K562 (cell line): ENCODE results near the gene TMPRSS9.

ENCODE experiments used
- CREB1 ChIP-seq, 2 experiments: sonication (generic) in 1 of 2; formaldehyde crosslinking in 1 of 2; IDR thresholded peaks; 2 replicates each; pipeline versions ENCODE4 v1.6.1 to v1.8.0; 2012 to 2022; ENCODE audit warnings: inconsistent platforms in 1 of 2, mild to moderate bottlenecking in 1 of 2, missing genetic modification reagents in 1 of 2, moderate library complexity in 1 of 2
- EP300 ChIP-seq: IDR thresholded peaks from 2 replicates; pipeline ENCODE4 v1.6.1; 2012; ENCODE audit warnings: low read length, improper control_type of control experiment
- EZH2 ChIP-seq: IDR thresholded peaks from 2 replicates; pipeline ENCODE4 v1.6.1; 2012; ENCODE audit warnings: low read depth, mild to moderate bottlenecking, inconsistent platforms, low read length, borderline replicate concordance
- GABPA ChIP-seq: fragments of 200-800 bp; sonication (Bioruptor generic); conservative IDR thresholded peaks from 2 replicates; pipeline ENCODE4 v1.6.1; 2016; ENCODE audit warnings: low read depth, missing genetic modification characterization, missing compliant biosample characterization
- MTA3 ChIP-seq: fragments of 450-650 bp; formaldehyde crosslinking; IDR thresholded peaks from 2 replicates; pipeline ENCODE4 v1.6.1; 2017; ENCODE audit warnings: mild to moderate bottlenecking, borderline replicate concordance
- POLR2A ChIP-seq: fragments of 450-650 bp; conservative IDR thresholded peaks from 2 replicates; pipeline ENCODE4 v1.6.1; 2016
- SETDB1 ChIP-seq: IDR thresholded peaks from one replicate; pipeline ENCODE4 v1.6.1; 2012; ENCODE audit warnings: low read length, control low read depth, inconsistent platforms
- SIN3A ChIP-seq, 2 experiments: fragments of 150-350 bp in 1 of 2; IDR thresholded peaks; 2 replicates each; pipeline ENCODE4 v1.6.1; 2011 to 2016; ENCODE audit warnings: borderline replicate concordance in 2 of 2, low read depth in 2 of 2, low read length in 2 of 2, mild to moderate bottlenecking in 2 of 2, moderate library complexity in 2 of 2; ENCODE audit not compliant: control insufficient read depth in 1 of 2
- ZFP1 ChIP-seq: fragments of 450-650 bp; formaldehyde crosslinking; IDR thresholded peaks from 2 replicates; pipeline ENCODE4 v1.4.0; 2020; ENCODE audit warnings: mild to moderate bottlenecking, mixed read lengths
- TF ChIP-seq, protein P1 (sequence below), 2 experiments: fragments of 450-650 bp; formaldehyde crosslinking in 1 of 2; IDR thresholded peaks; 2 replicates each; pipeline versions ENCODE4 v1.4.0 to v1.6.1; 2014 to 2020; ENCODE audit warnings: mild to moderate bottlenecking in 2 of 2, borderline replicate concordance in 1 of 2, low read depth in 1 of 2
- TF ChIP-seq, protein P2 (sequence below), 3 experiments: IDR thresholded peaks in 2 of 3; conservative IDR thresholded peaks in 1 of 3; 2 replicates each; pipeline ENCODE4 v1.5.1; 2011 to 2012; ENCODE audit warnings: low read length in 3 of 3, mild to moderate bottlenecking in 3 of 3, control low read depth in 2 of 3, improper control_type of control experiment in 1 of 3, inconsistent platforms in 1 of 3, low read depth in 1 of 3, mixed read lengths in 1 of 3, moderate library complexity in 1 of 3; ENCODE audit not compliant: insufficient read depth in 2 of 3

DNA sequence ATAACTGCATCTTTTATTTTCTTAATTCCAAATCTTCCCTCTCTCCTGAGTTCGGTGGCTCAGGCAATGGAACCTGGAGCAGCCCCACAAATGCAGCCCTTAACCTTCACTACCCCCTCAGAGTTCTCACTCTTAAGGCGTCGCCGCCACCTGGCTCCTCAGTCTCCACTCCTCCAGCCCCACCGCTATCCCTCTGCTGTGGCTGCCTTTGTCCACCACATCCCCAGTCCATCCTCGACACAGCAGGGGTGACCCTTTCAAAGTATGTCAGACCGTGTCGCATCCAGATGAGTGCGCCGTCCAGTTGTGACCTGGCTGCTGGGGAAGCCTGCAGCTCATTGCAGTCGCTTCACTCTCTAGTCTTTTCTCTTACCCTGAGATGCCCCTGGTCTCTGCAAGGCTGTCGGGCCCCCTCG lies 30.6 kb upstream of the TMPRSS9 start:
- TF ChIP-seq, protein P1, sequence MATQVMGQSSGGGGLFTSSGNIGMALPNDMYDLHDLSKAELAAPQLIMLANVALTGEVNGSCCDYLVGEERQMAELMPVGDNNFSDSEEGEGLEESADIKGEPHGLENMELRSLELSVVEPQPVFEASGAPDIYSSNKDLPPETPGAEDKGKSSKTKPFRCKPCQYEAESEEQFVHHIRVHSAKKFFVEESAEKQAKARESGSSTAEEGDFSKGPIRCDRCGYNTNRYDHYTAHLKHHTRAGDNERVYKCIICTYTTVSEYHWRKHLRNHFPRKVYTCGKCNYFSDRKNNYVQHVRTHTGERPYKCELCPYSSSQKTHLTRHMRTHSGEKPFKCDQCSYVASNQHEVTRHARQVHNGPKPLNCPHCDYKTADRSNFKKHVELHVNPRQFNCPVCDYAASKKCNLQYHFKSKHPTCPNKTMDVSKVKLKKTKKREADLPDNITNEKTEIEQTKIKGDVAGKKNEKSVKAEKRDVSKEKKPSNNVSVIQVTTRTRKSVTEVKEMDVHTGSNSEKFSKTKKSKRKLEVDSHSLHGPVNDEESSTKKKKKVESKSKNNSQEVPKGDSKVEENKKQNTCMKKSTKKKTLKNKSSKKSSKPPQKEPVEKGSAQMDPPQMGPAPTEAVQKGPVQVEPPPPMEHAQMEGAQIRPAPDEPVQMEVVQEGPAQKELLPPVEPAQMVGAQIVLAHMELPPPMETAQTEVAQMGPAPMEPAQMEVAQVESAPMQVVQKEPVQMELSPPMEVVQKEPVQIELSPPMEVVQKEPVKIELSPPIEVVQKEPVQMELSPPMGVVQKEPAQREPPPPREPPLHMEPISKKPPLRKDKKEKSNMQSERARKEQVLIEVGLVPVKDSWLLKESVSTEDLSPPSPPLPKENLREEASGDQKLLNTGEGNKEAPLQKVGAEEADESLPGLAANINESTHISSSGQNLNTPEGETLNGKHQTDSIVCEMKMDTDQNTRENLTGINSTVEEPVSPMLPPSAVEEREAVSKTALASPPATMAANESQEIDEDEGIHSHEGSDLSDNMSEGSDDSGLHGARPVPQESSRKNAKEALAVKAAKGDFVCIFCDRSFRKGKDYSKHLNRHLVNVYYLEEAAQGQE (IDR thresholded peaks at IDR 0.05; ENCODE audit: borderline replicate concordance): no peak
- TF ChIP-seq, protein P1 (CRISPR knock-in tag; IDR thresholded peaks at IDR 0.05; ENCODE audit: low read depth): no peak
- no peak for TF ChIP-seq GABPA (tag)
- no peak for TF ChIP-seq SETDB1
- TF ChIP-seq MTA3: no peak
- TF ChIP-seq POLR2A: no peak
- TF ChIP-seq SIN3A (IDR thresholded peaks at IDR 0.05; ENCODE audit: borderline replicate concordance in 2 of 2, control insufficient read depth in 1 of 2, low read depth in 2 of 2, low read length in 2 of 2): no peak
- TF ChIP-seq, protein P2, sequence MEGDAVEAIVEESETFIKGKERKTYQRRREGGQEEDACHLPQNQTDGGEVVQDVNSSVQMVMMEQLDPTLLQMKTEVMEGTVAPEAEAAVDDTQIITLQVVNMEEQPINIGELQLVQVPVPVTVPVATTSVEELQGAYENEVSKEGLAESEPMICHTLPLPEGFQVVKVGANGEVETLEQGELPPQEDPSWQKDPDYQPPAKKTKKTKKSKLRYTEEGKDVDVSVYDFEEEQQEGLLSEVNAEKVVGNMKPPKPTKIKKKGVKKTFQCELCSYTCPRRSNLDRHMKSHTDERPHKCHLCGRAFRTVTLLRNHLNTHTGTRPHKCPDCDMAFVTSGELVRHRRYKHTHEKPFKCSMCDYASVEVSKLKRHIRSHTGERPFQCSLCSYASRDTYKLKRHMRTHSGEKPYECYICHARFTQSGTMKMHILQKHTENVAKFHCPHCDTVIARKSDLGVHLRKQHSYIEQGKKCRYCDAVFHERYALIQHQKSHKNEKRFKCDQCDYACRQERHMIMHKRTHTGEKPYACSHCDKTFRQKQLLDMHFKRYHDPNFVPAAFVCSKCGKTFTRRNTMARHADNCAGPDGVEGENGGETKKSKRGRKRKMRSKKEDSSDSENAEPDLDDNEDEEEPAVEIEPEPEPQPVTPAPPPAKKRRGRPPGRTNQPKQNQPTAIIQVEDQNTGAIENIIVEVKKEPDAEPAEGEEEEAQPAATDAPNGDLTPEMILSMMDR (IDR thresholded peaks at IDR 0.05 in 2 of 3, conservative IDR thresholded peaks at IDR 0.05 in 1 of 3; ENCODE audit: insufficient read depth in 2 of 3, low read depth in 1 of 3, low read length in 3 of 3): no peak
- TF ChIP-seq CREB1 (IDR thresholded peaks at IDR 0.05): peak; percentile 66; the same call in 1 of the 2 replicates
- peak; percentile 57 for TF ChIP-seq CREB1 (CRISPR knock-in tag; IDR thresholded peaks at IDR 0.05)
- no peak for TF ChIP-seq ZFP1 (CRISPR knock-in tag)
- no peak for TF ChIP-seq EZH2
- TF ChIP-seq EP300: no peak
